Ascending aorta (tissue), 2 donors: ENCODE data around the gene ATP5MK. TPM values are rescaled to one million over a fixed set of nuclear protein-coding genes. Genes with fewer than 3 reads are reported as not detected.
A peak's percentile ranks its signal among the peaks of the same experiment; 100 is the strongest.
"Not testable (repeated sequence)": the region's sequence is repeated elsewhere in the genome, so short reads cannot be mapped to it uniquely, and the experiment has no call there.

Experiments
- DNase-seq, 2 donors: peaks; one replicate each; pipeline ENCODE4 v3.0.0-alpha.2; 2019; ENCODE audit warnings: low spot score in 2 of 2
- H3K27ac ChIP-seq, 2 donors: fragments of 200-600 bp; sonication (generic); one replicate each; pipeline ENCODE4 v1.5.1; 2016 to 2017; ENCODE audit warnings: mild to moderate bottlenecking in 1 of 2
- H3K27me3 ChIP-seq: fragments of 200-600 bp; sonication (generic); one replicate; pipeline ENCODE4 v1.5.1; 2017
- H3K36me3 ChIP-seq, 2 donors: fragments of 200-600 bp; sonication (generic); one replicate each; pipeline ENCODE4 v1.5.1; 2016
- H3K4me1 ChIP-seq, 2 donors: fragments of 200-600 bp; sonication (generic); one replicate each; pipeline ENCODE4 v1.5.1; 2016 to 2017; ENCODE audit warnings: mild to moderate bottlenecking in 1 of 2
- H3K4me3 ChIP-seq, 2 donors: fragments of 200-600 bp; sonication (generic); one replicate each; pipeline ENCODE4 v1.5.1; 2016 to 2017; ENCODE audit warnings: mild to moderate bottlenecking in 1 of 2
- H3K9me3 ChIP-seq, 2 donors: fragments of 200-600 bp; sonication (generic); one replicate each; pipeline ENCODE4 v1.5.1; 2016
- CTCF ChIP-seq, 3 experiments: fragments of 200-600 bp in 2 of 3; fragments of 450-650 bp in 1 of 3; sonication (generic) in 2 of 3; IDR thresholded peaks; one replicate each; pipeline ENCODE4 v1.5.1; 2016 to 2019; ENCODE audit warnings: antibody characterized with exemption in 3 of 3, mild to moderate bottlenecking in 1 of 3, moderate library complexity in 1 of 3
- intact Hi-C: fragments of 100-400 bp; cut with DNase I; formaldehyde crosslinking; loops from one replicate; pipeline ENCODE4 v1.15.1; 2023
- total RNA-seq: library from RNA; depleted of rRNA; stranded (reverse); fragments of >200 nt; gene quantifications from one replicate; pipeline ENCODE4 v1.1.0, GENCODE V29; 2016

Gene ATP5MK
- total RNA-seq, 1 donor from 2014 or later: 481 TPM

- H3K9me3 ChIP-seq: no peaks in the 10 kb centered on the region
- no peak overlapping the region for H3K27ac ChIP-seq
- no peak overlapping the region for H3K4me3 ChIP-seq
- no peaks in the 10 kb centered on the region for H3K27me3 ChIP-seq
- intact Hi-C loops: loop anchor here (1.0 kb wide), 2 partner anchors 65 to 69 kb away; no protein-coding TSS in a partner anchor
- no peak for DNase-seq
- H3K4me1 ChIP-seq: no peaks in the 10 kb centered on the region
- no peak for TF ChIP-seq CTCF (IDR thresholded peaks at IDR 0.05)
- H3K36me3 ChIP-seq: peaks cover 84 to 94% of the 10 kb centered on the region in 2 donors
These were observed 21.3 kb upstream of the ATP5MK start for GRCh38 chr10:103417601-103418000.

DNA sequence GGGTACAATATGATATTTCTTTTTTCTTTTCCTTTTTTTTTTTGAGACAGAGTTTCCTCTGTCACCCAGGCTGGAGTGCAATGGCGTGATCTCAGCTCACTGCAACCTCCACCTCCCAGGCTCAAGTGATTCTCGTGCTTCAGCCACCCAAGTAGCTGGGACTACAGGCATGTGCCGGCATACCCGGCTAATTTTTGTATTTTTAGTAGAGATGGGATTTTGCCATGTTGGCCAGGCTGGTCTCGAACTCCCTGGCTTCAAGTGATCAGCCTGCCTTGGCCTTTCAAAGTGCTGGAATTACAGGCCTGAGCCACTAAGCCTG lies 20.8 kb upstream of the ATP5MK start:
- not testable (repeated sequence) for H3K4me1 ChIP-seq, H3K27ac ChIP-seq, H3K9me3 ChIP-seq, H3K27me3 ChIP-seq, H3K4me3 ChIP-seq, DNase-seq
- H3K36me3 ChIP-seq: peaks cover 85 to 94% of the 10 kb centered on the region in 2 donors
- intact Hi-C loops: loop anchor here (1.0 kb wide), 2 partner anchors 65 to 69 kb away; no protein-coding TSS in a partner anchor

GRCh38 chr10:103416436-103417147 lies 20.3 kb upstream of the ATP5MK start:
- H3K9me3 ChIP-seq: no peaks in the 10 kb centered on the region
- no peak overlapping the region for H3K27ac ChIP-seq
- no peak overlapping the region for H3K4me3 ChIP-seq
- TF ChIP-seq CTCF (IDR thresholded peaks at IDR 0.05): peak; percentile 47 to 72 (median 66)
- intact Hi-C loops: loop anchor here (1.0 kb wide), 2 partner anchors 66 to 70 kb away; no protein-coding TSS in a partner anchor
- peak in 1 of 2 donors; percentile 76 for DNase-seq
- peaks cover 90 to 98% of the 10 kb centered on the region in 2 donors for H3K36me3 ChIP-seq
- H3K4me1 ChIP-seq: no peaks in the 10 kb centered on the region
- no peaks in the 10 kb centered on the region for H3K27me3 ChIP-seq

DNA sequence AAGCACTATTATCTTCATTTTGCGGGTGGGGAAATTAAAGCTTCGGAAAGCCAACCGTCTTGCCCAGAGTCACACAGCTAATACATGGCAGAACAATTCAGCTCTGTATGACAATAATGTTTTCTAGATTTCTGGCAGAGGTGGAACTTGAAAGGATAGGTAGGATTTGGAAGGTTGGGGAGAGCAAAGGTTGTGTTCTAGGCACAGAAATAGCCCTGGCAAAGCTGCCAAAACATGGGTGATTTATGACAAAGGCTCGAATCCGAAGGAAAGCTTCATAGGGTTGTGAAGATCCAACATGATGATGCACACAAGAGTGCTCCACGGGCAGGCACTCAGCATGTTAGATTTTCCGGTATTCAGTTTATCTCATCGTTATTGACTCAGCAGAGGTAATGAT lies 19.3 kb upstream of the ATP5MK start:
- Histone ChIP-seq H3K4me3 (no peak overlapping the region), H3K36me3 (peaks cover 95 to 98% of the 10 kb centered on the region in 2 donors), H3K27me3 (no peaks in the 10 kb centered on the region), H3K4me1 (no peaks in the 10 kb centered on the region), H3K9me3 (no peaks in the 10 kb centered on the region), H3K27ac (no peak overlapping the region)
- intact Hi-C loops: no loop called here
- TF ChIP-seq CTCF (IDR thresholded peaks at IDR 0.05): no peak
- DNase-seq: no peak

- H3K9me3 ChIP-seq: no peaks in the 10 kb centered on the region
- no peaks in the 10 kb centered on the region for H3K4me1 ChIP-seq
- H3K36me3 ChIP-seq: peaks cover 92 to 96% of the 10 kb centered on the region in 2 donors
- no peak overlapping the region for H3K4me3 ChIP-seq
- DNase-seq: no peak
- intact Hi-C loops: no loop called here
- H3K27me3 ChIP-seq: no peaks in the 10 kb centered on the region
- no peak for TF ChIP-seq CTCF (IDR thresholded peaks at IDR 0.05)
- no peak overlapping the region for H3K27ac ChIP-seq
These were observed 17.3 kb upstream of the ATP5MK start for GRCh38 chr10:103413564-103413963.

GRCh38 chr10:103397191-103397825 lies 1.0 kb upstream of the ATP5MK start:
- peaks cover 22 to 37% of the 10 kb centered on the region in 2 donors for H3K36me3 ChIP-seq
- no peak for TF ChIP-seq CTCF (IDR thresholded peaks at IDR 0.05)
- H3K27me3 ChIP-seq: no peaks in the 10 kb centered on the region
- intact Hi-C loops: loop anchor here (2.0 kb wide), 1 partner anchor 49 kb away; no protein-coding TSS in a partner anchor
- H3K9me3 ChIP-seq: no peaks in the 10 kb centered on the region
- no peak for DNase-seq
- H3K27ac ChIP-seq: no peak overlapping the region
- H3K4me3 ChIP-seq: peak overlapping the region; percentile 79 to 99
- peaks cover 10 to 25% of the 10 kb centered on the region in 2 donors for H3K4me1 ChIP-seq
